SK-N-SH (cell line): ENCODE data around the gene SLC7A14. TPM values are rescaled to one million over a fixed set of nuclear protein-coding genes. Genes with fewer than 3 reads are reported as not detected.

Experiments
- CTCF ChIA-PET: fragments of 300-600, 350-600 bp; formaldehyde crosslinking; extraction: SDS; loops from one replicate; lab custom pipeline; 2021; lab: Yijun Ruan, JAX
- POLR2A ChIA-PET: fragments of 350-600 bp; sonication (Branson Sonifier 250); formaldehyde crosslinking; extraction: SDS; loops from one replicate; lab custom pipeline; 2020; ENCODE audit warnings: antibody characterized with exemption, inconsistent platforms; lab: Yijun Ruan, JAX
- DNase-seq: peaks from one replicate; pipeline ENCODE4 v3.0.0; 2012
- H2AFZ ChIP-seq: fragments of 200-600 bp; sonication (generic); 2 replicates; pipeline ENCODE4 v1.8.1; 2016; ENCODE audit warnings: antibody characterized with exemption, mild to moderate bottlenecking, low read depth
- H3F3A ChIP-seq: fragments of 200-600 bp; sonication (generic); replicated peaks from 2 replicates; pipeline ENCODE3; 2016; ENCODE audit warnings: antibody characterized with exemption, mild to moderate bottlenecking; ENCODE audit not compliant: insufficient read depth
- H3K27ac ChIP-seq, 2 experiments: fragments of 200-500 bp in 1 of 2; fragments of 200-600 bp in 1 of 2; sonication (Bioruptor generic) in 1 of 2; sonication (generic), shearing (Covaris generic) in 1 of 2; 2 replicates each; pipeline versions ENCODE4 v1.5.1 to v1.6.1; 2014 to 2016; ENCODE audit warnings: low read depth in 2 of 2, inconsistent platforms in 1 of 2, low read length in 1 of 2, mild to moderate bottlenecking in 1 of 2, mixed read lengths in 1 of 2
- H3K27me3 ChIP-seq: fragments of 200-600 bp; sonication (generic), shearing (Covaris generic); 2 replicates; pipeline ENCODE4 v1.6.1; 2016; ENCODE audit warnings: mixed run types; ENCODE audit not compliant: insufficient read depth
- H3K36me3 ChIP-seq, 2 experiments: fragments of 200-500 bp in 1 of 2; fragments of 200-600 bp in 1 of 2; sonication (Bioruptor generic) in 1 of 2; sonication (generic) in 1 of 2; replicated peaks in 1 of 2; 2 replicates each; pipeline versions ENCODE3 to v1.5.1; 2014 to 2016; ENCODE audit warnings: low read length in 1 of 2, mild to moderate bottlenecking in 1 of 2; ENCODE audit not compliant: insufficient read depth in 2 of 2, control insufficient read depth in 1 of 2
- H3K4me1 ChIP-seq, 2 experiments: fragments of 200-500 bp in 1 of 2; fragments of 200-600 bp in 1 of 2; sonication (Bioruptor generic) in 1 of 2; sonication (generic), shearing (Covaris generic) in 1 of 2; 2 replicates each; pipeline versions ENCODE4 v1.5.1 to v1.6.1; 2014 to 2016; ENCODE audit warnings: low read depth in 1 of 2, low read length in 1 of 2, mixed run types in 1 of 2; ENCODE audit not compliant: insufficient read depth in 2 of 2, control insufficient read depth in 1 of 2
- H3K4me2 ChIP-seq: fragments of 200-600 bp; sonication (generic), shearing (Covaris generic); 2 replicates; pipeline ENCODE4 v1.6.1; 2017; ENCODE audit warnings: mixed run types
- H3K4me3 ChIP-seq, 2 experiments: fragments of 200-500 bp in 1 of 2; fragments of 200-600 bp in 1 of 2; sonication (Bioruptor generic) in 1 of 2; sonication (generic), shearing (Covaris generic) in 1 of 2; 2 replicates each; pipeline versions ENCODE4 v1.5.1 to v1.8.1; 2014 to 2016; ENCODE audit warnings: low read depth in 2 of 2, inconsistent platforms in 1 of 2, low read length in 1 of 2, mild to moderate bottlenecking in 1 of 2, mixed read lengths in 1 of 2, moderate library complexity in 1 of 2
- H3K79me2 ChIP-seq: fragments of 200-600 bp; sonication (generic); 2 replicates; pipeline ENCODE4 v1.8.1; 2017; ENCODE audit warnings: mild to moderate bottlenecking; ENCODE audit not compliant: insufficient read depth
- H3K9ac ChIP-seq: fragments of 200-600 bp; sonication (generic); 2 replicates; pipeline ENCODE4 v1.6.1; 2017; ENCODE audit warnings: mixed run types
- H3K9me2 ChIP-seq: fragments of 200-600 bp; sonication (generic); 2 replicates; pipeline ENCODE4 v1.6.1; 2017; ENCODE audit warnings: mixed run types
- H3K9me3 ChIP-seq: fragments of 200-600 bp; sonication (generic); 2 replicates; pipeline ENCODE4 v1.6.1; 2017; ENCODE audit warnings: mixed run types, mild to moderate bottlenecking, moderate library complexity
- H4K20me1 ChIP-seq: fragments of 200-600 bp; sonication (generic); 2 replicates; pipeline ENCODE4 v1.6.1; 2017; ENCODE audit warnings: mild to moderate bottlenecking, mixed run types; ENCODE audit not compliant: insufficient read depth
- EZH2phosphoT487 ChIP-seq: fragments of 200-600 bp; sonication (generic); IDR thresholded peaks from 2 replicates; pipeline ENCODE4 v1.6.1; 2017; ENCODE audit warnings: low read depth, mixed run types, mild to moderate bottlenecking, antibody characterized with exemption, moderate library complexity, borderline replicate concordance
- FOSL2 ChIP-seq: IDR thresholded peaks from 2 replicates; pipeline ENCODE4 v1.4.0; 2012; ENCODE audit warnings: low read depth, mild to moderate bottlenecking, moderate library complexity, borderline replicate concordance
- FOXM1 ChIP-seq: IDR thresholded peaks from 2 replicates; pipeline ENCODE4 v1.4.0; 2012; ENCODE audit warnings: low read depth, mild to moderate bottlenecking
- GABPA ChIP-seq: IDR thresholded peaks from 2 replicates; pipeline ENCODE4 v1.4.0; 2012; ENCODE audit warnings: low read depth, mild to moderate bottlenecking
- GATA2 ChIP-seq: sonication (generic); formaldehyde crosslinking; IDR thresholded peaks from 2 replicates; pipeline ENCODE4 v1.5.0; 2020; ENCODE audit warnings: mild to moderate bottlenecking, missing genetic modification reagents
- MEF2A ChIP-seq: IDR thresholded peaks from 2 replicates; pipeline ENCODE4 v1.4.0; 2012; ENCODE audit warnings: low read depth, borderline replicate concordance
- NFIC ChIP-seq: IDR thresholded peaks from 2 replicates; pipeline ENCODE4 v1.4.0; 2012; ENCODE audit warnings: borderline replicate concordance
- NRF1 ChIP-seq: IDR thresholded peaks from 2 replicates; pipeline ENCODE4 v1.6.1; 2012; ENCODE audit warnings: low read depth, mild to moderate bottlenecking, low read length
- RAD21 ChIP-seq: IDR thresholded peaks from 2 replicates; pipeline ENCODE4 v1.6.1; 2012; ENCODE audit warnings: mild to moderate bottlenecking, low read length
- RFX5 ChIP-seq: IDR thresholded peaks from 2 replicates; pipeline ENCODE4 v1.6.1; 2012; ENCODE audit warnings: mild to moderate bottlenecking, improper control_type of control experiment, low read length
- SMC3 ChIP-seq: IDR thresholded peaks from 2 replicates; pipeline ENCODE4 v1.6.1; 2012; ENCODE audit warnings: low read depth, low read length, improper control_type of control experiment
- TAF1 ChIP-seq: IDR thresholded peaks from 2 replicates; pipeline ENCODE4 v1.6.1; 2012; ENCODE audit warnings: low read depth, mild to moderate bottlenecking, low read length, moderate library complexity, borderline replicate concordance
- TCF12 ChIP-seq: IDR thresholded peaks from 2 replicates; pipeline ENCODE4 v1.4.0; 2012
- YY1 ChIP-seq: IDR thresholded peaks from 2 replicates; pipeline ENCODE4 v1.4.0; 2012; ENCODE audit warnings: low read depth, mild to moderate bottlenecking
- WGBS: methylation state at CpG from one replicate; pipeline ENCODE4 v1.1.6; 2017; ENCODE audit warnings: low lambda C conversion rate; 5-methylcytosine and 5-hydroxymethylcytosine counted together
- polyA plus RNA-seq, 3 experiments: library from polyadenylated mRNA; depleted of rRNA; stranded (reverse); fragments of >200 nt; gene quantifications; 2 replicates each; pipeline ENCODE4 v1.2.3, GENCODE V29; 2012
- TF ChIP-seq, protein P1 (sequence below): IDR thresholded peaks from 2 replicates; pipeline ENCODE4 v1.4.0; 2012; ENCODE audit warnings: low read depth, borderline replicate concordance
- TF ChIP-seq, protein P2 (sequence below): IDR thresholded peaks from 2 replicates; pipeline ENCODE4; 2012
- TF ChIP-seq, protein P3 (sequence below): fragments of 200-600 bp; sonication (generic); IDR thresholded peaks from 2 replicates; pipeline ENCODE4 v1.6.1; 2017; ENCODE audit warnings: antibody characterized with exemption, mild to moderate bottlenecking, moderate library complexity
- TF ChIP-seq, protein P4 (sequence below): fragments of 150-350 bp; IDR thresholded peaks from 2 replicates; pipeline ENCODE4 v1.6.1; 2017; ENCODE audit warnings: antibody characterized with exemption, low read length, low read depth, borderline replicate concordance

SLC7A14 gene
- polyA plus RNA-seq, 1 of the 3 experiments (the other 2 are of a cell fraction), result 2.5 TPM

DNA sequence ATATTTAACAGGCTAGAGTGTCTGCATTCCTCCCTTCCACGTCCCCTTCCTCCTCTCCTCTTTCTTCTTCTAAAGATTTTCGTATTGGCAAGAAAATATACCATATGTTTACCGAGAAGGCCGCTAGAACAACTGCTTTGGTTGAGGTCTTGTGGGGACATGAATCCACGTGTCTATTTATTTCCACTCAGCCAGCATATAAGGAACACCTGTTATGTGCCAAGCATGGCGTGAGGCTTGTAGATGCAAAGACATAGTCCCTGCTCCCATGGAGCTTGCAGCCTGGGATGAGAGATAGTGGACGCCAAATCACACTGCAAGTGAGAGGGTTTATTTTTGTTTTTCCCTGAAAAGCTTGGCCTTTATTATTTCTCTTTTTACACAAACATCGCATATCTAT is 57.1 kb downstream of the SLC7A14 start:
- no peaks in the 10 kb centered on the region for H3K79me2 ChIP-seq
- H4K20me1 ChIP-seq, result no peaks in the 10 kb centered on the region
- H3K9me2 ChIP-seq, result no peaks in the 10 kb centered on the region
- TF ChIP-seq, protein P1, sequence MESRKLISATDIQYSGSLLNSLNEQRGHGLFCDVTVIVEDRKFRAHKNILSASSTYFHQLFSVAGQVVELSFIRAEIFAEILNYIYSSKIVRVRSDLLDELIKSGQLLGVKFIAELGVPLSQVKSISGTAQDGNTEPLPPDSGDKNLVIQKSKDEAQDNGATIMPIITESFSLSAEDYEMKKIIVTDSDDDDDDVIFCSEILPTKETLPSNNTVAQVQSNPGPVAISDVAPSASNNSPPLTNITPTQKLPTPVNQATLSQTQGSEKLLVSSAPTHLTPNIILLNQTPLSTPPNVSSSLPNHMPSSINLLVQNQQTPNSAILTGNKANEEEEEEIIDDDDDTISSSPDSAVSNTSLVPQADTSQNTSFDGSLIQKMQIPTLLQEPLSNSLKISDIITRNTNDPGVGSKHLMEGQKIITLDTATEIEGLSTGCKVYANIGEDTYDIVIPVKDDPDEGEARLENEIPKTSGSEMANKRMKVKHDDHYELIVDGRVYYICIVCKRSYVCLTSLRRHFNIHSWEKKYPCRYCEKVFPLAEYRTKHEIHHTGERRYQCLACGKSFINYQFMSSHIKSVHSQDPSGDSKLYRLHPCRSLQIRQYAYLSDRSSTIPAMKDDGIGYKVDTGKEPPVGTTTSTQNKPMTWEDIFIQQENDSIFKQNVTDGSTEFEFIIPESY, result no peak
- TF ChIP-seq SMC3 (no peak), MEF2A (no peak), EZH2phosphoT487 (no peak), NRF1 (no peak), GATA2 (CRISPR knock-in tag) (no peak), FOXM1 (no peak), YY1 (no peak), FOSL2 (no peak), NFIC (no peak), GABPA (no peak), RAD21 (no peak), TCF12 (no peak), TAF1 (no peak), RFX5 (no peak)
- TF ChIP-seq, protein P2, sequence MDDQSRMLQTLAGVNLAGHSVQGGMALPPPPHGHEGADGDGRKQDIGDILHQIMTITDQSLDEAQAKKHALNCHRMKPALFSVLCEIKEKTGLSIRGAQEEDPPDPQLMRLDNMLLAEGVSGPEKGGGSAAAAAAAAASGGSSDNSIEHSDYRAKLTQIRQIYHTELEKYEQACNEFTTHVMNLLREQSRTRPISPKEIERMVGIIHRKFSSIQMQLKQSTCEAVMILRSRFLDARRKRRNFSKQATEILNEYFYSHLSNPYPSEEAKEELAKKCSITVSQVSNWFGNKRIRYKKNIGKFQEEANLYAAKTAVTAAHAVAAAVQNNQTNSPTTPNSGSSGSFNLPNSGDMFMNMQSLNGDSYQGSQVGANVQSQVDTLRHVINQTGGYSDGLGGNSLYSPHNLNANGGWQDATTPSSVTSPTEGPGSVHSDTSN, result no peak
- TF ChIP-seq, protein P3, sequence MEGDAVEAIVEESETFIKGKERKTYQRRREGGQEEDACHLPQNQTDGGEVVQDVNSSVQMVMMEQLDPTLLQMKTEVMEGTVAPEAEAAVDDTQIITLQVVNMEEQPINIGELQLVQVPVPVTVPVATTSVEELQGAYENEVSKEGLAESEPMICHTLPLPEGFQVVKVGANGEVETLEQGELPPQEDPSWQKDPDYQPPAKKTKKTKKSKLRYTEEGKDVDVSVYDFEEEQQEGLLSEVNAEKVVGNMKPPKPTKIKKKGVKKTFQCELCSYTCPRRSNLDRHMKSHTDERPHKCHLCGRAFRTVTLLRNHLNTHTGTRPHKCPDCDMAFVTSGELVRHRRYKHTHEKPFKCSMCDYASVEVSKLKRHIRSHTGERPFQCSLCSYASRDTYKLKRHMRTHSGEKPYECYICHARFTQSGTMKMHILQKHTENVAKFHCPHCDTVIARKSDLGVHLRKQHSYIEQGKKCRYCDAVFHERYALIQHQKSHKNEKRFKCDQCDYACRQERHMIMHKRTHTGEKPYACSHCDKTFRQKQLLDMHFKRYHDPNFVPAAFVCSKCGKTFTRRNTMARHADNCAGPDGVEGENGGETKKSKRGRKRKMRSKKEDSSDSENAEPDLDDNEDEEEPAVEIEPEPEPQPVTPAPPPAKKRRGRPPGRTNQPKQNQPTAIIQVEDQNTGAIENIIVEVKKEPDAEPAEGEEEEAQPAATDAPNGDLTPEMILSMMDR, result no peak
- TF ChIP-seq, protein P4, sequence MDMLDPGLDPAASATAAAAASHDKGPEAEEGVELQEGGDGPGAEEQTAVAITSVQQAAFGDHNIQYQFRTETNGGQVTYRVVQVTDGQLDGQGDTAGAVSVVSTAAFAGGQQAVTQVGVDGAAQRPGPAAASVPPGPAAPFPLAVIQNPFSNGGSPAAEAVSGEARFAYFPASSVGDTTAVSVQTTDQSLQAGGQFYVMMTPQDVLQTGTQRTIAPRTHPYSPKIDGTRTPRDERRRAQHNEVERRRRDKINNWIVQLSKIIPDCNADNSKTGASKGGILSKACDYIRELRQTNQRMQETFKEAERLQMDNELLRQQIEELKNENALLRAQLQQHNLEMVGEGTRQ, result no peak
- no peaks in the 10 kb centered on the region for H3K27me3 ChIP-seq
- WGBS, result 84% methylated on average over 8 of the region's 8 CpGs
- no peak overlapping the region for H2AFZ ChIP-seq
- no peak for DNase-seq
- no peak overlapping the region for H3K4me2 ChIP-seq
- no peaks in the 10 kb centered on the region for H3F3A ChIP-seq
- H3K36me3 ChIP-seq, result no peaks in the 10 kb centered on the region
- no peaks in the 10 kb centered on the region for H3K9me3 ChIP-seq
- ChIA-PET POLR2A (no interaction called here), CTCF (no interaction called here)
- no peak overlapping the region for H3K27ac ChIP-seq
- no peak overlapping the region for H3K9ac ChIP-seq
- H3K4me1 ChIP-seq, result no peaks in the 10 kb centered on the region
- no peak overlapping the region for H3K4me3 ChIP-seq
